ENCODE data around the gene ABHD14A.

ABHD14A gene

DNA sequence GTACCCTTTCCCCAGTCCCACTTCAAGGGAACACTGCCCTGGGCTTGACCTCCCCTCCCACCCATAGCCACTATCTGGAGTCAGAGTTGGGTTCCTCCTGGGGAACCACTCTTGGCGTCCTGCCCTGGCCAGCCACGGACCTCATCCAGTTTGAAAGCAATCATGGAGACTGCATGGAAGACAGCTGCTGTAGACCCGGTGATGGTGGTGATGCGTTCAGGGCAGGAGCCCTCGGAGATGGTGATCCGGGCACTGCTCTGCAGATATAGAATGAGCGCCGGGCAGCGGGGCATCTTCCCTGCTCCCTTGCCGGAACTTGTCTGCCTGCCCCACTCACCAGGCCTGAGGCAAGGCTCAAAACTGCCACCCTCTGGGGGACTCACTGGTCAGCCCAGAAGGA lies 14.5 kb upstream of the ABHD14A start:
- H3K4me3 ChIP-seq (ENCODE audit: low read length): no peak overlapping the region
- DNase-seq (ENCODE audit: low read depth): no peak
- no peak for TF ChIP-seq CTCF (IDR thresholded peaks at IDR 0.05; ENCODE audit: insufficient read depth, low read depth, low read length, missing control alignments)

DNA sequence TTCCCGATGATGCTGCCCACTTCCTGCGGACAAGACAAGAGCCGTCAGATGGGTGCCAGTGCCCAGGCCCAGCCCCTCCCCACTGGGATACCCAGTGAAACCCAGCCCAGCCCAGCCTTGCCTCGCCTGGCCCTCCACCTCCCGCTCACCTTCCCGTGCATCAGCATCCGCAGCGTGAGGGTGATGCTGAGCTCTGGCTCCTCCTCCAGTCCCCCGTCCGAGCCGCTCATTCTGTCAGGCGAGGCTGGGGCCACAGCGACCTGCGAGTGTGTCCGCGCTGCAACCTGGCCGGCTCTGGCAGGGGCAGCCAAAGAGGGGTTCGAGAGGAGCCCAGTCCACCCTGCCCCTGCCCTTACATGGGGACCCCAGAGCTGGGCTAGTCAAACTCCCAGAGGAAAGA lies 13.9 kb upstream of the ABHD14A start:
- no peak overlapping the region for H3K4me3 ChIP-seq (ENCODE audit: low read length)
- no peak for DNase-seq (ENCODE audit: low read depth)
- no peak for TF ChIP-seq CTCF (IDR thresholded peaks at IDR 0.05; ENCODE audit: insufficient read depth, low read depth, low read length, missing control alignments)

DNA sequence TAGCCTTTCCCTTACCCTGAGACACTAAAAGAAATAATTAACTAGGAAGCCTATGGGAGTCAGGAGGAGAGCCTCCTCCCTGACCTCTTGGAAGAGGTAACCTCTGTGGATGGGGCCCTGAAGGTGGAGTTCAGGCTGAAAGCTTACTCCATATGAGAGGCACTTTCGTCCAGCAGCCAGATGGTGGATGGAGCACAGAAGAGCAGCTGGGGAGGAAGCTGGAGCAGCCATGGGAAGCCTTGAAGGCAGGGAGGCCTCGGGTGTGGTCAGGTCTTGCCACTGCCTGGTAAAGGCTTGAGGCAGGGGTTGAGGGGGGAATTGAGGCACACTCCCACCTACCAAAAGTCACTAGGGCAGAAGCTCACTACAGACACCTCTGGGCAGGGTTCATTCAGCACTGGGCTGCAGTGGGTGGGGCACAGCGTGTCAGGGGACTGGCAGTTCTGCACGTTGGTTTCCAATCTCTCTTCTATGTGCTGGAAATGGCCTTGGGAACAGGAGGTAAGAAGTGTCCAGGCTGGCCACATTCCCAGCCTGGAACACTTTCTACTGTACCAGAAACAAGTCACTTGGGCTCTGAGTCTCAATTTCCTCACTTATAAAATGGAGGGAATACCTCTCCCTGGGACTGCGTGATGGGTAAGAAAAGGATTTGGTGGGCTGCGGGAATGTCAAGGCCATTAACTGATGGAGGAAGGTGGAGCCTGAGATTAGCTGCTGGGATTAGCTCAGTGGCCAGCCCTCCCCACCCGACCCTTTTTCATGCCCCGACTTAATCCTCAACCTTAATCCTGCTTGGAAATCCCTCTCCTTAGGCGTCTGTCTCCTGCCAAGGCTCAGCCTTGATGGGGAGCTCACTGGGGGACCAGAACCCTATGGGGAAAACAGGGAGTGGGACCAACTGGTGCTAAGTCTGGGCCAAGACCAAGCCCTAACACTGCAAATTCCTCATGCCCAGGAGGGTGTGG lies 13.0 kb upstream of the ABHD14A start:
- no peak for TF ChIP-seq CTCF (IDR thresholded peaks at IDR 0.05; ENCODE audit: insufficient read depth, low read depth, low read length, missing control alignments)
- no peak overlapping the region for H3K4me3 ChIP-seq (ENCODE audit: low read length)
- no peak for DNase-seq (ENCODE audit: low read depth)

- TF ChIP-seq CTCF (IDR thresholded peaks at IDR 0.05; ENCODE audit: insufficient read depth, low read depth, low read length, missing control alignments): no peak
- H3K4me3 ChIP-seq (ENCODE audit: low read length): no peak overlapping the region
- DNase-seq (ENCODE audit: low read depth): no peak
These were observed 11.9 kb upstream of the ABHD14A start for GRCh38 chr3:51962854-51963530.

DNA sequence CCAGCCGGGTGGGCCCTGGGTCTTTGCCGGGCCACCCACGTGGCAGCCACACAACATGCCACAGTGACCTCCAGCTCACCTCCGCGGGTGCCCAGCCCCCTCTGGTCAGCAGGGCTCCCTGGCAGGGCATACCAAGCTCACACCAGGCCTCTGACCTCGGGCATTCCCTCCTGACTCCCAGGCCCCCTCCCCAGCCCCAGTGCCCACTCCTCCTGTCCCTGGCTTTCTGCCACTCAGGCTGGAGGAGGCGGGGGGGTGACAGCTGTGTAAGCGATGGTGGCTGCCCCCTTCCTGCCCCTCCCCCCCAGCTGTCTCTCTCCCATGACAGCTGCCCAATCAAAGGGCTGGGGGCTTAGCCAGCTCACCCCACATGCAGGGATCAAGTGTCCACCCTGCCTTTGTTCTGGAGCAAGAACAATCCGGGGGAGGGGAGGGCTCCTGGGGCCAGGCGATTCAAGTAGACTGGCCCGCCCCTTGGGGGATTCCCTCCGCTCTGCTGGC lies 10.9 kb upstream of the ABHD14A start:
- no peak overlapping the region for H3K4me3 ChIP-seq (ENCODE audit: low read length)
- TF ChIP-seq CTCF (IDR thresholded peaks at IDR 0.05; ENCODE audit: insufficient read depth, low read depth, low read length, missing control alignments): no peak
- no peak for DNase-seq (ENCODE audit: low read depth)

DNA sequence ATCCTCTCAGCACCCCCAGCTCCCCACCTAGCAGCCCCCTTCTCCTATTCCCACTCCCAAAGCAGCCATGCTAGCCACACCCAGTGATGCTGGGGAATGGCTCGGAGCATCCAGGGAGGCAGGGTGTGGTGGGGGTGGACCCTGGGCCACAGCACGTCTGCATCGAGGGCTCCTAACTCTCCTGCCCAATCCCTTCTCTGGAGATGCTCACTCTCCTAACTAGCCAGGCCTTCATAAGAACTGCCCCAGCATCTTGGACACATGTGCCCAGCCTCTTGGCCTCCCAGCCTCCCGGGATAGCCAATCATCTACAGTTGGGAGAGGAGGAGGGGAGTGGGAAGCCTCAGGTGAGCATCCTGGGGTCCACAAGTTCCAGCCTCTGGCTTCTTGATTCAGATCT lies 10.3 kb upstream of the ABHD14A start:
- no peak overlapping the region for H3K4me3 ChIP-seq (ENCODE audit: low read length)
- TF ChIP-seq CTCF (IDR thresholded peaks at IDR 0.05; ENCODE audit: insufficient read depth, low read depth, low read length, missing control alignments): no peak
- no peak for DNase-seq (ENCODE audit: low read depth)

Data from epithelial cell of esophagus (primary cell).